Measurements from ENCODE around the gene FAM217A. TPM values are rescaled to one million over a fixed set of nuclear protein-coding genes. Genes with fewer than 3 reads are reported as not detected.
A peak's percentile ranks its signal among the peaks of the same experiment; 100 is the strongest.

Gene FAM217A
- total RNA-seq, 1 donor from 2014 or later: not detected

DNA sequence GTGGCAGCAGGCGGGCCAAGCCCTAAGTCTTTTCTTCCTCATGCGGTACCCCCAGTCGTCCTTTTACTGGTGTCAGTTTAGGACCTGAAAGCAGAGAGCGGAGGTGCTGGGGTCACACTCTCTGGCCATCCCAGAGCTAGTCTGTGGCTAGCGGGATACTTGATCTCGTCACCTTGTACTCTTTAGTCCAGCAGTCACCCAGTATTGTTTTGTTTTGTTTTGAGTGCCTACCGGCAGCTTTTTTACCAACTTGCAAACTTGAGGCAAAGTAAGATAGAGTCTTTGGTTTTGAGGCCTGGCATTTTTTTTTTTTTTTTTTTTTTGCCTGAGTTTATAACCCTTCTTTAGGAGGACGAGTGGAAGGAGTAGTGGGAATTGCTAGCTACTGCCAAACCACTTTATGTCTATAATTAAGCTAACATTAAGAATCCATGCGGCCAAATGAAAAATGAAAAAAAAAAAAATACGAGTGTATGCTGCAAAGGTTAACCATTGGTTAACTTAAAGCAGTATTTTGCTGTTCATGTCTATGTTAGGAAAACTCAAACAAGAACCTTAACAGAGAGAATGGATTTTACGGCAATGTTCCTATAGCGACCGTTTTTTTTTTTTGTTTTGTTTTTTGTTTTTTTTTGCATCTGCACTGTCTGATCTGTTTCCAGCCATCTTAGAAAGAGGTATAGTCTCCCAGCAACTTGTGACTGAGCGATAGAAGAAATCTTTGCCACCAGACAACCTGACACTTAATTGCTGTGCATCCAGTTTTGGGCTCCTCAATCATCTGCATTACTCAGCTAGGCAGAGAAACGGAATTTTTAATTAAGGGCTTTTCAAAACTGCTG lies 56.9 kb downstream of the FAM217A start:
- DNase-seq (ENCODE audit: low read depth): no peak

DNA sequence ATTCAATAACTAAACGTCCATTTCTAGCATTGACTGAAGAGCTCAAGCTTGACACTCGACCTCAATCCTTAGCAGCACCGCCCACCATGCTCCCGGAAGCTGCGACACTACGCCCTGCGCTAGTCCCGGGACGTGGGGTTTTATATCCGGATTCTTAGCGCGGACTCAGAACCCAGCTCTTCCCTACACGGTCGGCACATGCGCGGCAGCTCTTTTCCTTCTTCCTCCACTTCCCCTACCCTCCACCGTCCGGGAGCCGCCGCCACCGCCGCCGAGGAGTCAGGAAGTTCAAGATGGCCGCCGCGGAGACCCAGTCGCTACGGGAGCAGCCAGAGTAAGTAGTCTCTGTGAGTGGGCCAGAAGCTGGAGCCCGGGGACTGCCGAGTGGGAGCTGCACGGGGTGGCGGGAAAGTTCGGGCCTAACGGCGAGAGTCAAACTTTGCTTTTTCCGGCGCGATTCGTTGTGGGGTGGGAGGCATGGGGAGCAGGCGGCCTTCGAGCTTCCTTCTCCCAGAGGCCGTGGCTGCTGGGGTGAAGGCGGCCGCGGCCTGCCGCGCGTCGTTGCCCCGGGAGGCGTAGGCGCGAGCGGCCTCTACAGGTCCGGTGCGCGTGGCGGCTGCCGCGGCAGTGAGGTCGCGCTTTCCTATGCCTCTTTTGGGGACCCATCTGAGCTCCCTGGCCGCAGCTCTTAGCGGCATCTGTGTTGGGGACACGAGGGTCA lies 57.6 kb downstream of the FAM217A start:
- DNase-seq (ENCODE audit: low read depth): peak; percentile 94

DNA sequence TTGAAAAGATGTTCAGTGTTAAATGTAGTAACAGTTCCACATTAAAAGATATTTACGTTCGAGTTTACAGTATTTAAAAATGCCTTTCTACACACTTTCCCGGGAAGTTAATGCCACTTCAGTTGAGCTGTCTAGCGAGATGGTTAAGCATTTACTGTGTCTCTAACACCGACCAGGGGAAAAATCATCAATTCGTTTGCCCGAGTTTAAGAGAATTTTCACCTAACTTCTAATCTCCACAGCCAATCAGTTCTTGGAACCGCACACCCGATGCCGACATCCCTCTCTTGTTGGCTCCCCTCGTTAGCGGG lies 58.2 kb downstream of the FAM217A start:
- DNase-seq (ENCODE audit: low read depth): no peak

DNA sequence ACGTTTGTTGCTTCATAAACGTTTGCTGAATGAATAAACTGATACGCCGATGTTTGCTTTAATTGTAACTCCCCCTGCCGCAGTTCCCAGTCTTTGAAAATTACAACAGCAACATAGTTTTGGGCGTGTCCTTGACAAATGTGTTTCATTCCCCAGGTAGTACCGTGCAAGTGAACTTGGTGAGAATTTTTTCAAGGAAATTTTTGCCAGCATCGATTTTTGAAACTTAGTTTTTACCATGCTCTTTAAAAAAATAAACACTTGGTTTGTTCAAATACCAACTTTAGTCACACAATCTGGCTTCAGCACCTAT lies 60.1 kb downstream of the FAM217A start:
- DNase-seq (ENCODE audit: low read depth): no peak

Other genes starting within 250 kb of the FAM217A start
- gene FAM50B, start 229.8 kb downstream of the FAM217A start, total RNA-seq: 4.7 and 12.6 TPM in 2 replicates
- gene ECI2, start 56.4 kb upstream of the FAM217A start, total RNA-seq: 94.5 and 126 TPM in 2 replicates